Measurements from ENCODE around the gene PDE4D.

DNA sequence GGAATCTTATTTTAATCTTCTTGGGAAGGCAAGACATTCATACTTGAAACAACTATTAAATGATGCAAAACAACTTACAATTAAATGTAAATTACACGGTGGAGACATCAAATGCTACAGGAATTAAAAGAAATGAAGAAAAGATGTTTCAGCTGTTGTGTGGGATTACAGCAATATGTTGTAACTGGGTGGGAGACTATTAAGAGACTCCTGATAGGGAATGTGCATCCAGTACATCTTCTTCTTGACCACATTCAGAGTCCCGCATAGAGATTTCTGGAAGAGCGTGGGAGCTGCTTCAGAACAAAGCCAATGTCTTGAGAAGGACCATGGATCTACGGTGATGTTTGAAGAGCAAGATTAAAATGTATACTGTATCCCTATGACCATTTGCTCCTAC lies 199.1 kb downstream of the PDE4D start:
- TF ChIP-seq EZH2 (IDR thresholded peaks at IDR 0.05; ENCODE audit: borderline replicate concordance, insufficient read depth, low read depth, low read length, poor library complexity, severe bottlenecking), result no peak
- TF ChIP-seq, protein P1, sequence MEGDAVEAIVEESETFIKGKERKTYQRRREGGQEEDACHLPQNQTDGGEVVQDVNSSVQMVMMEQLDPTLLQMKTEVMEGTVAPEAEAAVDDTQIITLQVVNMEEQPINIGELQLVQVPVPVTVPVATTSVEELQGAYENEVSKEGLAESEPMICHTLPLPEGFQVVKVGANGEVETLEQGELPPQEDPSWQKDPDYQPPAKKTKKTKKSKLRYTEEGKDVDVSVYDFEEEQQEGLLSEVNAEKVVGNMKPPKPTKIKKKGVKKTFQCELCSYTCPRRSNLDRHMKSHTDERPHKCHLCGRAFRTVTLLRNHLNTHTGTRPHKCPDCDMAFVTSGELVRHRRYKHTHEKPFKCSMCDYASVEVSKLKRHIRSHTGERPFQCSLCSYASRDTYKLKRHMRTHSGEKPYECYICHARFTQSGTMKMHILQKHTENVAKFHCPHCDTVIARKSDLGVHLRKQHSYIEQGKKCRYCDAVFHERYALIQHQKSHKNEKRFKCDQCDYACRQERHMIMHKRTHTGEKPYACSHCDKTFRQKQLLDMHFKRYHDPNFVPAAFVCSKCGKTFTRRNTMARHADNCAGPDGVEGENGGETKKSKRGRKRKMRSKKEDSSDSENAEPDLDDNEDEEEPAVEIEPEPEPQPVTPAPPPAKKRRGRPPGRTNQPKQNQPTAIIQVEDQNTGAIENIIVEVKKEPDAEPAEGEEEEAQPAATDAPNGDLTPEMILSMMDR (IDR thresholded peaks at IDR 0.05), result no peak
